Hindlimb muscle (tissue), 1 donor: ENCODE results near the gene IGSF22. TPM values are rescaled to one million over a fixed set of nuclear protein-coding genes. Genes with fewer than 3 reads are reported as not detected.

Experiments used
- DNase-seq: peaks from one replicate; pipeline ENCODE4 v3.0.0-alpha.2; 2013
- polyA plus RNA-seq: library from polyadenylated mRNA; unstranded; fragments of 120-200 nt; gene quantifications from one replicate; pipeline ENCODE4 v1.2.1, GENCODE V29; 2013; ENCODE audit not compliant: insufficient read length

Gene IGSF22
- polyA plus RNA-seq, 1 donor = 2.9 TPM

GRCh38 chr11:18743900-18744514 is 18.0 kb upstream of the IGSF22 start:
- DNase-seq = no peak

DNA sequence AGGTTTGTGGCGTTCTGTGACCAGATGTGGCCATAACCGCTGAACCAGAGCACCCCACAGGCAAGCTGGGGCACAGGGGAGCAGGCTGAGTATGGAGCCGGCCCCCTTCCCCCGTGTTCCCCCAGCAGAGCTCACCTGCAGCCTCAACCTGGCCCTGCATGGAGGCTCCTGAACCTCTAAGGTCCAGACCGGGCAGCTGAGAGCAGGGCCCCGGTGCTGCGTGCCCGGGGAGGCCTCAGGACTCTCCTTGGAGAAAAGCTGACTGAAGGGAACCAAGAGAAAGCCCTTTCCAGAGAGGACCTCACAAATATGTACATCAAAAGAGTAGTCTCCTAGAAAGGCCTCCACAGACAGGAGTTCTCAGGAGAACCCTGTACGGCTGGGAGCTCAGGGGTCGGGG is 17.4 kb upstream of the IGSF22 start:
- no peak for DNase-seq

DNA sequence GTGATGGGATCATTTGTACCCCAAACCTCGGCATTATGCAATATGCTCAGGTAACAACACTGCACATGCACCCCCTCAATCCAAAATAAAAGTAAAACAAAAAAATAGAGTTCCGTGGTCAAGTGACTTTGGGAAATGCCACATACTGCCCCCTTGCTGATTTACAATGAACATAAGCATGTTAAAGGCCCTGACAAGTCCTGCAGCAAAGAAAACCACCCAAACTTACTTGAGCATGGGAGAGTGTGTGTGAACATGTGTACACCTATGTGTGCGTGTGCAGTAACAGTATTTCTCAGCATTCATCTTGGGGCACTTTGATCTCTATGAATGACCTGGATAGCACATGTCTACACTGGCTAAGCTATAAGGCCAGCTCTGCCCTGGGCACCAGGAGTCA is 15.8 kb upstream of the IGSF22 start:
- no peak for DNase-seq

- no peak for DNase-seq
Measured at GRCh38 chr11:18739685-18740084, 13.7 kb upstream of the IGSF22 start.

DNA sequence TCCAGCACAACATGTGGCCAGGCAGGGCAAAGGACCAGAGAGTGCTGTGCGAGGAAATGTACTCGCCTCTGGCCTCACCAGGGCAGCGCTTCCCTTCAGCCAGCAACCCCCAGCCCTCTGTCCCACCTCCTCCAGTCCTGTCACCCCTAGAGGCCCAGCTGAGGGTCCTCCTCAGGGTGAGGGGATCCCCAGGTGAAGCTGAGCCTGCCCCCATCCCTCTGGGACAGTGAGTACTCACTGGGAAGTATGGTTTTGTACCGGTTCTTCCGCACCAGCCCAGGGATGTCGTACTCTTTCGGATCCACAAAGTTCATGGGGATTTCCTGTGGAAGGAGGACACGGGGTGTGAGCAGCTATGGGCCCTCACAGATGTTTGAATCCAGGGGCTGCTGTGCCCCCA is 11.7 kb upstream of the IGSF22 start:
- no peak for DNase-seq

- no peak for DNase-seq
Measured at GRCh38 chr11:18736590-18737148, 10.7 kb upstream of the IGSF22 start.

DNA sequence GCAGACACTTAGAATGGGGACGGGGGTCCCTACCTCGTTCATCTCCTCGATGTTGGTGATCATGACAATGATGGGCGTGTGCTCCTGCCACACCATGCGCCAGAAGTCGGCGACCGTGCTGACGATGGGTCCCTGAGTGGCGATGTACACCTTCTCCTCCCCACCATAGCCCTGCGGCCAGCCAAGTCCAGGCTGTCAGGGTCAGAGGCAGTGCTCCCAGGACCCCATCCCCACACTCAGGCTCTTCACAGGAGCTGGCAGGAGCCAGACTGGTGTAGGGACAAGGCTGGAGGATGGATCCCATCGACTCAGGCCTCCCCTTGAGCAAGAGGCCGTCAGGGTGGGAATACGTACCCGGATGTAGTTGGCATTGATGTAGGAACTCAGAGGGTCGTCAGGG is 7.2 kb upstream of the IGSF22 start:
- no peak for DNase-seq

GRCh38 chr11:18731949-18732821 is 6.2 kb upstream of the IGSF22 start:
- peak; percentile 50 for DNase-seq

DNA sequence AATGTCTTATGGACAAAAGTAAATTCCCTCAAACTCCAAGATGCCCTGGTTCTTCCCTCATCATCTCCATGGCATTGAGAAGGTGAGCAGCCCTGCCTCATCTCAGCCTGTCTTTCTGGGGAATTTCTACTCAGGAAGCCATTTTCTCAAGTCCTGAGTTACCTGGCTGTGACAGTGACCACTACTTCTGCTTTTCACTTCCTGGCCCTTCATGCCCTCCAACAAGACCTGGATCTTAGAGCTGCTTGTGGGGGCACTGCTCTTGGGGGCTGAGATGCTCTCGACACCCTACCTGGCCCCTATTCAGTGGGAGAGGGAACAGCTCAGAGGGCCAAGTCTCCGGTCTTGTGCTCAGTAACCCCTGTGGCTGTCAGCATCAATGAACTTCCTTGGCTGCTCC is 5.5 kb upstream of the IGSF22 start:
- DNase-seq = no peak

GRCh38 chr11:18730020-18730419 is 4.0 kb upstream of the IGSF22 start:
- DNase-seq = no peak

GRCh38 chr11:18729426-18729825 is 3.4 kb upstream of the IGSF22 start:
- DNase-seq = no peak

- DNase-seq = no peak
Measured at GRCh38 chr11:18728658-18729057, 2.7 kb upstream of the IGSF22 start.

GRCh38 chr11:18727479-18728236 is 1.7 kb upstream of the IGSF22 start:
- DNase-seq = peak; percentile 43

DNA sequence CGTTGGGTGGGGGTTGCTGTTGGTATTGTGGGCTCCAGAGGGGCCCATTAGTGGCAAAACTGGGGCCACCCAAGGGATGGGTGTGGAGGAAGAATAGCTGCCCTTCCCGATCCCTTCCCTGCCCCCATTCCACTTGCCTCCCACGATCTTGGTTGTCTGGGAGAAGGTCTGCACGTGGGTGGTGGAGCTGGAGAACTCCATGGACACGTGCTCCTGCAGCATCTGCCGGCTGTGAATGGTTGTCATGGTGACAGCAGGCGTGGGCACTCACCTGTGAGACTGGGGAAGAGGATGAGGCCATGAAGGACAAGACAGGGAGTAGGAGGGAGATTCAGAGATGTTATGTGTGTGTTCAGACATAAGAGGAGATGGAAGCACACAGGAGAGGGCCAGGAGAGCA is 2.0 kb downstream of the IGSF22 start:
- DNase-seq = no peak

DNA sequence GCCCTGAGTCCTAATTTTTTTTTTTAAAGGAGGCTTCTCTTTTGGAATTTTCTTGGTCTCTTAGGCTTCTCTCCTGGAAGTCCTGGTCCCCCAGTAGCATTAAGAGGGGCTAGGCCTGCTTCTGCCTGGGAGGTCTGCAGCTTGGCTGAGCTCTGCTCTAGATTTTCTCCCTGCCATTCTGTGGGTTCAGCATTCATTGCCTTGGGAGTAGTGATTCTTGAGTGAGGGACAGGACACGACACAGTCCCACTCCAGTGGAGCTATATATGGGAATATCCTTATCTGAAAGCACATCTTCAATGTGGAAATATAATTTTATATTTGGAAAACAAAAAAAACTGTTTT is 3.7 kb downstream of the IGSF22 start:
- DNase-seq = no peak

- peak; percentile 34 for DNase-seq
Measured at GRCh38 chr11:18721561-18722292, 4.3 kb downstream of the IGSF22 start.

- DNase-seq = peak; percentile 82
Measured at GRCh38 chr11:18720808-18721560, 5.0 kb downstream of the IGSF22 start.

- DNase-seq = no peak
Measured at GRCh38 chr11:18720091-18720807, 5.7 kb downstream of the IGSF22 start.

- DNase-seq = no peak
Measured at GRCh38 chr11:18715476-18715875, 10.5 kb downstream of the IGSF22 start.

DNA sequence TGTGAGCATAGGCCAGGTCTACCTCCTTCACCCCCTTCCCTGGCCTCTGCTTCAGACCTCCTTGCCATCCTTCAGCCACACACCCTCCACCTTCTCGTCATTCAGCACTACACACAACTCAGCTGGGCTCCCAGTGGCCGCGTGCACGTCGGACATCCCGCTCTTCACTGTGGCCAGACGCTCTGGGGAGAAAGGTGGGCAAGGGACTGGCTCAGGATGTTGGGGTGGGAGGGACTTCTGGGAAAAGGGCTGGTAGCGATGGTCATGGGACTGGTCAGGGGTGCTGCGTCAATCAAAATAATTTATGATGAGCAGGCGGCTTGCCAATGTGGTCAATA is 11.6 kb downstream of the IGSF22 start:
- DNase-seq = no peak
